Measurements from ENCODE around the gene CD24. TPM values are rescaled to one million over a fixed set of nuclear protein-coding genes. Genes with fewer than 3 reads are reported as not detected.
"Not testable (repeated sequence)": the region's sequence is repeated elsewhere in the genome, so short reads cannot be mapped to it uniquely, and the experiment has no call there.

Gene CD24
- total and polyA plus RNA-seq, 10 of the 15 experiments (the other 5 are each of a cell fraction or from before 2014, with no cell fraction given): 0.19 to 21.2 (median 9.0) TPM

DNA sequence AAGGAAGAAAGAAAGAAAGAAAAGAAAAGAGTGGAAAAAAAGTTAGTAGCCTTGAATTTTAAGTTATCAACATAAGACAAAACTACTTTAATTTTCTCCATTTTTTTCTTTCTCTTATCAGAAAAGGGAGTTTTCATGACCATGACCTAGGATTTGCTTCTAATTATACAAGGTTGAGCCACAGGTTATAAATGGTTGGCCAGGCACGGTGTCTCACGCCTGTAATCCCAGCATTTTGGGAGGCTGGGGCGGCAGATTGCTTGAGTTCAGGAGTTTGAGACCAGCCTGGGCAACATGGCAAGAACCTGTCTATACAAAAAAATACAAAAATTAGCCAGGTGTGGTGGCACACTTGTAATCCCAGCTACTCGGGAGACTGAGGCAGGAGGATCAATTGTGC, 45.7 kb upstream of the CD24 start (continued):
- TF ChIP-seq, protein P1, sequence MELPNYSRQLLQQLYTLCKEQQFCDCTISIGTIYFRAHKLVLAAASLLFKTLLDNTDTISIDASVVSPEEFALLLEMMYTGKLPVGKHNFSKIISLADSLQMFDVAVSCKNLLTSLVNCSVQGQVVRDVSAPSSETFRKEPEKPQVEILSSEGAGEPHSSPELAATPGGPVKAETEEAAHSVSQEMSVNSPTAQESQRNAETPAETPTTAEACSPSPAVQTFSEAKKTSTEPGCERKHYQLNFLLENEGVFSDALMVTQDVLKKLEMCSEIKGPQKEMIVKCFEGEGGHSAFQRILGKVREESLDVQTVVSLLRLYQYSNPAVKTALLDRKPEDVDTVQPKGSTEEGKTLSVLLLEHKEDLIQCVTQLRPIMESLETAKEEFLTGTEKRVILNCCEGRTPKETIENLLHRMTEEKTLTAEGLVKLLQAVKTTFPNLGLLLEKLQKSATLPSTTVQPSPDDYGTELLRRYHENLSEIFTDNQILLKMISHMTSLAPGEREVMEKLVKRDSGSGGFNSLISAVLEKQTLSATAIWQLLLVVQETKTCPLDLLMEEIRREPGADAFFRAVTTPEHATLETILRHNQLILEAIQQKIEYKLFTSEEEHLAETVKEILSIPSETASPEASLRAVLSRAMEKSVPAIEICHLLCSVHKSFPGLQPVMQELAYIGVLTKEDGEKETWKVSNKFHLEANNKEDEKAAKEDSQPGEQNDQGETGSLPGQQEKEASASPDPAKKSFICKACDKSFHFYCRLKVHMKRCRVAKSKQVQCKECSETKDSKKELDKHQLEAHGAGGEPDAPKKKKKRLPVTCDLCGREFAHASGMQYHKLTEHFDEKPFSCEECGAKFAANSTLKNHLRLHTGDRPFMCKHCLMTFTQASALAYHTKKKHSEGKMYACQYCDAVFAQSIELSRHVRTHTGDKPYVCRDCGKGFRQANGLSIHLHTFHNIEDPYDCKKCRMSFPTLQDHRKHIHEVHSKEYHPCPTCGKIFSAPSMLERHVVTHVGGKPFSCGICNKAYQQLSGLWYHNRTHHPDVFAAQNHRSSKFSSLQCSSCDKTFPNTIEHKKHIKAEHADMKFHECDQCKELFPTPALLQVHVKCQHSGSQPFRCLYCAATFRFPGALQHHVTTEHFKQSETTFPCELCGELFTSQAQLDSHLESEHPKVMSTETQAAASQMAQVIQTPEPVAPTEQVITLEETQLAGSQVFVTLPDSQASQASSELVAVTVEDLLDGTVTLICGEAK (IDR thresholded peaks at IDR 0.05; ENCODE audit: borderline replicate concordance): no peak
- TF ChIP-seq RBBP5 (conservative IDR thresholded peaks at IDR 0.05) (no peak), SIX5 (IDR thresholded peaks at IDR 0.05; ENCODE audit: low read depth, low read length, severe bottlenecking) (no peak)

DNA sequence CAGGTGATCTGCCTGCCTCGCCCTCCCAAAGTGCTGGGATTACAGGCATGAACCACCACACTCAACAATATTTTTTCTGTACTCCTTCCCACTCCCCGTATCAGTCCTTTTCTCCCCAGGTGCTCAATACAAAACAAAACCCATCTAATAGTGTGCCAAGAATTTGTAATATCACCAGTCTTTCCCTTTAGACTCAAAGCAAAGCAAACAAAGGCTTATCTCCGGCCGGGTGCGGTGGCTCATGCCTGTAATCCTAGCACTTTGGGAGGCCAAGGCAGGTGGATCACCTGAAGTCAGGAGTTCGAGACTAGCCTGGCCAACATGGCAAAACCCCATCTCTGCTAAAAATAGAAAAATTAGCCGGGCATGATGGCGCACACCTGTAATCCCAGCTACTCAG, 45.1 kb upstream of the CD24 start:
- H4K20me1 ChIP-seq (ENCODE audit: control insufficient read depth, insufficient read depth); H3K27ac ChIP-seq (ENCODE audit: control insufficient read depth, insufficient read depth); ATAC-seq; in situ Hi-C loops (cut with MboI); H3K9ac ChIP-seq (ENCODE audit: control insufficient read depth, insufficient read depth, low read length); DNase-seq (ENCODE audit: low read depth, low spot score); RAD21 ChIA-PET (ENCODE audit: unreplicated experiment); POLR2A ChIA-PET; H3K36me3 ChIP-seq (ENCODE audit: control insufficient read depth in 2 of 2, insufficient read depth in 2 of 2, low read length in 1 of 2); H2AFZ ChIP-seq (ENCODE audit: control insufficient read depth, low read depth, low read length); H3K4me2 ChIP-seq (ENCODE audit: control insufficient read depth, insufficient read depth); H3K4me3 ChIP-seq; H3K9me3 ChIP-seq (replicated peaks; ENCODE audit: control insufficient read depth, insufficient read depth, low read length); H3K27me3 ChIP-seq (replicated peaks in 1 of 2; ENCODE audit: control insufficient read depth in 2 of 2, insufficient read depth in 2 of 2, low read length in 1 of 2); SMC1A ChIA-PET (ENCODE audit: uncharacterized antibody, unreplicated experiment); BruUV-seq (replicated peaks); H3K79me2 ChIP-seq (ENCODE audit: control insufficient read depth, insufficient read depth, low read length); FAIRE-seq; intact Hi-C loops (cut with micrococcal nuclease; ENCODE audit: unreplicated experiment); CTCF ChIA-PET; H3K4me1 ChIP-seq (ENCODE audit: control insufficient read depth, insufficient read depth, low read length): not testable (repeated sequence)
- 62% methylated on average over 8 of the region's 8 CpGs for WGBS (ENCODE audit: insufficient coverage, insufficient replicate concordance, low lambda C conversion rate, missing lambda C conversion rate)
